GM21619 (cell line): Measurements from ENCODE around the gene KNCN.

ENCODE experiments used
- ATAC-seq: cut with Tn5 transposase; IDR thresholded peaks from one replicate; pipeline ENCODE4 v1.9.1; 2021; ENCODE audit not compliant: unreplicated experiment

KNCN gene

GRCh38 chr1:46551597-46552095, at the start of gene KNCN:
TSS of gene KNCN (minus strand) at chr1:46551647. CDS start at chr1:46551215, 432 bp downstream.
- no peak for ATAC-seq

GRCh38 chr1:46599059-46599970, 47.9 kb upstream of the KNCN start:
- ATAC-seq, result no peak

- ATAC-seq, result no peak
These were observed 45.4 kb upstream of the KNCN start for GRCh38 chr1:46596846-46597245.

GRCh38 chr1:46596036-46596435, 44.6 kb upstream of the KNCN start:
- ATAC-seq, result no peak

- ATAC-seq, result no peak
These were observed 43.7 kb upstream of the KNCN start for GRCh38 chr1:46595127-46595526.

GRCh38 chr1:46594063-46594462, 42.6 kb upstream of the KNCN start:
- no peak for ATAC-seq

- ATAC-seq, result no peak
These were observed 41.4 kb upstream of the KNCN start for GRCh38 chr1:46592823-46593222.

- no peak for ATAC-seq
These were observed 38.1 kb upstream of the KNCN start for GRCh38 chr1:46589529-46589928.

GRCh38 chr1:46587069-46587468, 35.6 kb upstream of the KNCN start:
- no peak for ATAC-seq

- no peak for ATAC-seq
These were observed 34.0 kb upstream of the KNCN start for GRCh38 chr1:46585312-46585938.

- ATAC-seq, result no peak
These were observed 32.0 kb upstream of the KNCN start for GRCh38 chr1:46583494-46583893.

- no peak for ATAC-seq
These were observed 31.5 kb upstream of the KNCN start for GRCh38 chr1:46582972-46583371.

- ATAC-seq, result no peak
These were observed 30.4 kb upstream of the KNCN start for GRCh38 chr1:46581681-46582455.

- no peak for ATAC-seq
These were observed 28.9 kb upstream of the KNCN start for GRCh38 chr1:46580140-46580903.

GRCh38 chr1:46577671-46578070, 26.2 kb upstream of the KNCN start:
- no peak for ATAC-seq

- no peak for ATAC-seq
These were observed 25.1 kb upstream of the KNCN start for GRCh38 chr1:46576596-46576995.

GRCh38 chr1:46575778-46576177, 24.3 kb upstream of the KNCN start:
- no peak for ATAC-seq

GRCh38 chr1:46575300-46575699, 23.9 kb upstream of the KNCN start:
- no peak for ATAC-seq

- no peak for ATAC-seq
These were observed 20.3 kb upstream of the KNCN start for GRCh38 chr1:46571691-46572225.
